Mucosa of stomach (tissue), 1 donor: ENCODE measurements around the gene ILK.

Source experiments
- H3K27me3 ChIP-seq: one replicate; pipeline ENCODE4 v1.7.0; 2013; ENCODE audit warnings: mild to moderate bottlenecking, low read length; ENCODE audit not compliant: control insufficient read depth, insufficient read depth
- H3K36me3 ChIP-seq: one replicate; pipeline ENCODE4 v1.7.0; 2013; ENCODE audit warnings: low read length; ENCODE audit not compliant: control insufficient read depth, insufficient read depth
- H3K4me1 ChIP-seq: one replicate; pipeline ENCODE4 v1.7.0; 2013; ENCODE audit warnings: mild to moderate bottlenecking, low read length; ENCODE audit not compliant: control insufficient read depth, insufficient read depth
- H3K4me3 ChIP-seq: one replicate; pipeline ENCODE4 v1.7.0; 2013; ENCODE audit warnings: low read length
- H3K9ac ChIP-seq: one replicate; pipeline ENCODE4 v1.7.0; 2013; ENCODE audit warnings: mild to moderate bottlenecking, low read length, moderate library complexity
- H3K9me3 ChIP-seq: one replicate; pipeline ENCODE4 v1.7.0; 2013; ENCODE audit warnings: mild to moderate bottlenecking, low read length, moderate library complexity; ENCODE audit not compliant: control insufficient read depth
- donor health status: Pancreatic carcinoma.

The ILK gene

GRCh38 chr11:6603287-6604080 is at the start of gene ILK, which contains the start of gene RRP8:
Gene ILK, plus strand, starts transcription at chr11:6603774. Its CDS starts 498 bp downstream, at chr11:6604272.
Gene RRP8, minus strand, starts transcription at chr11:6603616. Its CDS starts 114 bp downstream, at chr11:6603502.
- Histone ChIP-seq H3K27me3 (no peaks in the 10 kb centered on the region), H3K4me3 (peak within 1 kb of the TSS; percentile 98), H3K36me3 (peaks cover 21% of the 10 kb centered on the region), H3K4me1 (peaks cover 41% of the 10 kb centered on the region), H3K9me3 (no peaks in the 10 kb centered on the region), H3K9ac (peak within 1 kb of the TSS; percentile 99)

- H3K27me3 ChIP-seq, result no peaks in the 10 kb centered on the region
- H3K9me3 ChIP-seq, result no peaks in the 10 kb centered on the region
- no peak overlapping the region for H3K4me3 ChIP-seq
- H3K9ac ChIP-seq, result no peak overlapping the region
- H3K4me1 ChIP-seq, result no peaks in the 10 kb centered on the region
- no peaks in the 10 kb centered on the region for H3K36me3 ChIP-seq
Observed at GRCh38 chr11:6554828-6555706, 48.5 kb upstream of the ILK start.

- Histone ChIP-seq H3K4me1 (no peaks in the 10 kb centered on the region), H3K9ac (no peak overlapping the region), H3K36me3 (no peaks in the 10 kb centered on the region), H3K4me3 (no peak overlapping the region), H3K27me3 (no peaks in the 10 kb centered on the region), H3K9me3 (no peaks in the 10 kb centered on the region)
Observed at GRCh38 chr11:6556139-6556949, 47.2 kb upstream of the ILK start.

- H3K4me1 ChIP-seq, result no peaks in the 10 kb centered on the region
- H3K9me3 ChIP-seq, result no peaks in the 10 kb centered on the region
- H3K27me3 ChIP-seq, result no peaks in the 10 kb centered on the region
- no peak overlapping the region for H3K9ac ChIP-seq
- H3K36me3 ChIP-seq, result no peaks in the 10 kb centered on the region
- no peak overlapping the region for H3K4me3 ChIP-seq
Observed at GRCh38 chr11:6557063-6557462, 46.5 kb upstream of the ILK start.

- H3K9me3 ChIP-seq, result no peaks in the 10 kb centered on the region
- H3K4me3 ChIP-seq, result no peak overlapping the region
Observed at GRCh38 chr11:6557761-6558674, 45.6 kb upstream of the ILK start.

GRCh38 chr11:6559369-6559768 is 44.2 kb upstream of the ILK start:
- Histone ChIP-seq H3K9ac (no peak overlapping the region), H3K4me1 (no peaks in the 10 kb centered on the region), H3K36me3 (no peaks in the 10 kb centered on the region), H3K9me3 (no peaks in the 10 kb centered on the region), H3K4me3 (no peak overlapping the region), H3K27me3 (no peaks in the 10 kb centered on the region)

More at GRCh38 chr11:6557761-6558674, 45.6 kb upstream of the ILK start:
- no peak overlapping the region for H3K9ac ChIP-seq
- H3K4me1 ChIP-seq, result no peaks in the 10 kb centered on the region
- H3K36me3 ChIP-seq, result no peaks in the 10 kb centered on the region
- H3K27me3 ChIP-seq, result no peaks in the 10 kb centered on the region

GRCh38 chr11:6561288-6561687 is 42.3 kb upstream of the ILK start:
- Histone ChIP-seq H3K36me3 (no peaks in the 10 kb centered on the region), H3K4me1 (no peaks in the 10 kb centered on the region)

GRCh38 chr11:6563121-6563619 is 40.4 kb upstream of the ILK start:
- H3K9me3 ChIP-seq, result no peaks in the 10 kb centered on the region
- no peaks in the 10 kb centered on the region for H3K4me1 ChIP-seq
- H3K36me3 ChIP-seq, result no peaks in the 10 kb centered on the region
- no peak overlapping the region for H3K9ac ChIP-seq
- no peak overlapping the region for H3K4me3 ChIP-seq
- no peaks in the 10 kb centered on the region for H3K27me3 ChIP-seq

More at GRCh38 chr11:6561288-6561687, 42.3 kb upstream of the ILK start:
- Histone ChIP-seq H3K27me3 (no peaks in the 10 kb centered on the region), H3K4me3 (no peak overlapping the region), H3K9me3 (no peaks in the 10 kb centered on the region), H3K9ac (no peak overlapping the region)

- H3K4me3 ChIP-seq, result no peak overlapping the region
- H3K36me3 ChIP-seq, result no peaks in the 10 kb centered on the region
- H3K9me3 ChIP-seq, result no peaks in the 10 kb centered on the region
- no peak overlapping the region for H3K9ac ChIP-seq
- peaks cover 4% of the 10 kb centered on the region for H3K4me1 ChIP-seq
- H3K27me3 ChIP-seq, result no peaks in the 10 kb centered on the region
Observed at GRCh38 chr11:6563667-6564066, 39.9 kb upstream of the ILK start.

- Histone ChIP-seq H3K27me3 (no peaks in the 10 kb centered on the region), H3K4me3 (no peak overlapping the region), H3K9me3 (no peaks in the 10 kb centered on the region), H3K4me1 (peaks cover 6% of the 10 kb centered on the region), H3K9ac (no peak overlapping the region), H3K36me3 (no peaks in the 10 kb centered on the region)
Observed at GRCh38 chr11:6565325-6565724, 38.2 kb upstream of the ILK start.
